GDM1 (cell line): ENCODE measurements around the gene TCF3.
"Not testable (repeated sequence)": the region's sequence is repeated elsewhere in the genome, so short reads cannot be mapped to it uniquely, and the experiment has no call there.

ENCODE experiments used
- DNase-seq: peaks from one replicate; lab custom pipeline; 2025; lab: John Stamatoyannopoulos, UW

Gene TCF3

DNA sequence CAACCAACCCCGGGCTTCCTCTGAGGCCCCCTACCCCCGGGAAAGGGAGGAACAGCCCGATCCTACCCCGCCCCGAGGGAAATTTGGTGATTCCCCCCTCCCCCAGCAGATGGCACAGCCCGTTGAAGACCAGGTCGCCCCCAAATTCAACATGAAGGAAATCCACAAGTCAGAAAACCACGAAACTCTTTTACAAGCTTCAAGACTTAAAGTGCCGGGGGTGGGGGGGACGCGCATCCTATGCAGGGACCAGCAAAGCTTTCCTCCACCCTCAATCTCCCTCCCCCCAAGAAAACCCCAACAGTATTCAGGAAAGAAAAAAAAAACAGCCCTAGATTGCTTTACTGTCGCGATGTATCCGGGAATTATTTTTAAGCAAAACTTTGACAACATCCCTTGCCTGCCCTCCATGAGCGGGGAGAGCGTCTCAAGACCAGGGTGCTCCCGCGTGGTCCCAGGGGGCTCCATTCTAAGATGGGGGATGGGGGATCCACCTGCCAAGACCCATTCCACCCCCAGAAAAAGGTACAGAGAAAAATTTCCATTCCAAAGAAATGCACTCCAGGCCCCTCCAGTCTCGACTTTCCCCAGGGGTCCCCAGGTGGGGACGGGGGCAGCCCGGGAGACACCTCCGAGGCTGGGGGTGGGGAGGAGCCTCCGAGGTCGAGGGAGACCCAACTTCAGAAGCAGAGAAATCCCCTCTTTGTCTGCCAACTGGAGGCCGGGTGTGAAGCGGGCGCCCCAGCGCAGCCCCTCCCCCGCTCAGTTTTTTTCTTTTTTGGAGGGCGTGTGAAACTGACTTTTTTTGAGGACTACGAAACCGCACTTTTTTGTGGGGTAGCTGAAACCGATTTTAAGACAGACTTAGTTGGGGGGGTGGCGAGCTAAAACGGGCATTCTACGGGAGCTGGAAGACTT, 1.5 kb downstream of the TCF3 start:
- no peak for DNase-seq

DNA sequence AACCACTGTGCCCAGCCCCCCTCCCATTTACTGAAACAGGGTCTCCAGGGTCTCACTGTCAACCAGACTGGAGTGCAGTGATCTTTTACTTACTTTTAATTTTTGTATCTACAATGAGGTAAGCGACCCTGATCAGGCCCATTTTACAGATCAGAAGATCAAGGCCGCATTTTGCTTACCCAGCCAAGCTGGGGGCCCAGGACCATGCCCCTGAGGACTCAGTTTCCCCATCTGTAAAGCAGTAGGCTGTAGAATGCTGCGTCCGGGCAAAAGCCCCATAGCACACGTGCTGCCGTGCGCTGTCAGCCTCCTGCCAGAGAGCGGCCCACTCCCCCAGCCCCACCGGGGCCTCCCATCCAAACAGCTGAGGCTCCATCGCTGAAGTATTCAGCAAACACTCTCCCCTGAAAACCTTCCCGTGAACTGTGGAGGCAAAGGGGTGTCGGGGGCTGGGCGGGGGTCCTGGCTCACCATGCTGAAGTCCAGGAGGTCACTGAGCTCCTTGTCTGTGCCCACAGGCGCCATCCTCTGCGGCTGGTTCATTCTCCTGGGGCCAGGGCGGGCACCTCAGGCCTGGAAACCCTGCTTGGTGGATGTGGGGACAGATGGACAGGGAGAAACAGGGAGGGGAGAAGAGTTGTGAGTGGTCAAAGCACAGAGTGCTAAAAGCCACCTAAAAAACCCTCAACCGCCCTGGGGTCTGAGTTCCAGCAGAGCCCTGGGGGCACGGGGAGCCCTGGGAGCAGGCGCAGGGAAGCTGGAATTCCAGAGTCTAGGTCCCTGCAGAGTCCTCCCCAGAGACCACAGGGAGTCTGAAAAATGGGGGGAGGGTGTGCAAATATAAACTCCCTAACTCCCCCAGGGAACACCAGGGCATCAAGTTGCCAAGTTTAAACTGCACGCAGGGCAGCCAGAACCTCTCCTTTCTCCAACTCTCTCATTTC, 2.4 kb downstream of the TCF3 start:
- DNase-seq = no peak

DNA sequence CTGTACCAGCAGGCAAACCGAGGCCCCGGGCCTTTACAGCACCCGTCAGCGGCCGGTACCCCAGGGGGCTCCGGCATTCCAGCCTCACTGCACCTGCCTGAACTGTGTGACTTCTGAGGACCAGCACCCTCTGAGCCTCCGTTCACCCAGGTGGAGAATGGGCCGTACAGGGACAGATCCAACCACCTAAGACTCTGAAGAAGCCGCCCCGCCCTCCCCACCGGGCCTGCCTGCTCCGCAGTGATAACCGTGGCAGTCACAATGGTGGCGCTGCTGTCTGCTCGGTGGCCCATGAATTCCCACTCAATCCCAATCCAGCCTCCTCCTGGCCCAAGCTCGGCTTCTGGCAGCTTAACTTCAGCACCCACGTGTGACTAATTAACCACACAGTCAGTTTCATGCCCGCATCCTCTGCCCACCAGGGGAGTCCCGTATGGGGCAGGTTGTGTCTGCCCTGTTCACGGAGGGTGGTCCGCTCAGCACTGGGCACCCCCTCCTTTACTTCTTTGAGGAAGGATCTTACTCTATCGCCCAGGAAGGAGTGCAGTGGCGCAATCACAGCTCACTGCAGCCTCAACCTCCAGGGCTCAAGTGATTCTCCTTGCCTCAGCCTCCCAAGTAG, 3.4 kb downstream of the TCF3 start:
- DNase-seq = no peak

DNA sequence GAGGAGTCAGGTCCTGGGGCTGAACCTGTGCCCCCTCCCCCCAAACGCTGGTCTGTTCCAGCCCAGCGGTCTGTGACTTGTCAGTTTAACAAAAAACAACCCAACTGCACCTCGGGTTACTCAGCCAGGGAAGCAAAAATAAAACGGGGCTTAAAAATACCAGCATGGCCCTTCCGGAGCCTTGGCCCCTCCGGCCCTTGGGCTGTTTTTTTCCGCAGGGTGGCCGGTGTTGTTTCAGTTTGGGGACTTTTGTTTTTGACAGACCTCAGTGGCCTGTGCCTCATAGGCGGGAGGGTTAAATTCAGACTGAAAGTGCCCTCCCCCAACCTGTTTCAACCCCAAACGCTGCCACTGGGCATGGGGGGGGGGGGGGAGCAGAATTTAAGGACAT, 4.0 kb downstream of the TCF3 start:
- no peak for DNase-seq

GRCh38 chr19:1647501-1648458, 4.6 kb downstream of the TCF3 start:
- no peak for DNase-seq

GRCh38 chr19:1646659-1647453, 5.6 kb downstream of the TCF3 start:
- no peak for DNase-seq

DNA sequence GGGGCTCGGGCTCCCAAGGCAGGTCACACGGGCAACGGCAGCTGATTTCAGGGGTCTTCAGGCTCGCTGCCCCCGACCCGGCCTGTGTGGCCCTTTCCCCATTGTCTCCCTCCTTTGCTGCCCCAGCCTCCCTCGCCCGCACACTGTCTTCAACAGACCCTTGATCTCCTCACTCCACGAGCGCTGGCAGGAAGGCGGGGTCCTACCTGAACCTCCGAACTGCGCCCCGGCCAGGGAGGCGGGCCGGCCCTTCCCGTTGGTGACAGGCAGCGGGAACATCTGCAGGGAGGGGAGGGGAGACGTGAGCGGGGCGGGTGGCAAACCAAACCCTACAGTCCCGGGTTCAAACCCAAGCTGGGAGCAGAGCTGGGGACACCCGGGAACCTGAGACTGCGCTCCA, 6.3 kb downstream of the TCF3 start:
- DNase-seq = no peak

DNA sequence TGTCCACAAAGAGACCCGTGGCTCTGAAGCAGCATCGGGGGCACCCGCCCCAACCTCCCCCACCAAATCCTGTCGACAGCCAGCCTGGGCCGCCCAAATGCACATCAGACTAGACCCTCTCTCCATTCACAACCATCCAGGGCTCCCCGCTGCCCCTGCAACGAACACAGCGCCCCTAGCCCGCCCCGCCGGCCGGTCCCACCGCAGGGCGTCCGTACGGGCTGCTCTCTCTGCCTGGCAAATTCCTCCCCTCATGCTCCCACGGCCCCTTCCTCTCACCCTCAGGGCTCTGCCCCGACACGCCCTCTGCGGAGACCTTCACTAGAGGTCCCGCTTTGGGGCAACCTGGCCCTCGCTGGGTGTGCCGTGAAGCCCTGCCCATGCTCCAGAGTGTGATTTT, 7.1 kb downstream of the TCF3 start:
- no peak for DNase-seq

DNA sequence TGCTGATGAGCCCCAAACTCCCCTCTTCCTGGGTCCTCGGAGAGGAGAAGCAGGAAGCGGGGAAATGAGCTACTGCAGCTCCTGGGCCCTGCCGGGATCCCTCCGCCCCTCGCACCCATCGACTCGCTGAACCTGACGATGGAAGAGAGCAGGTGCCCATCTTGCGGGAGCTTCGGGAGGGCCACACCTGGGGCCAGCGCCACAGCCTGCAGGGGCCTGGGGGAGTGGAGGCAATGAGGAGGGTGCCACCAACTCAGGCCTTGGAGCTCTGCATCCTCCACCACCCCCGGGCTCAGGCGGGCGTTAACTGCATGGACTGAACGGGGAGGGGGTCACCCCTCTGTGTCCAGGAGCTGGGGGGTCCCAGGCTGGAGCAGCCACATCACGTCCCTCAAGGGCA, 8.3 kb downstream of the TCF3 start:
- no peak for DNase-seq

- DNase-seq = not testable (repeated sequence)
These were observed 11.4 kb downstream of the TCF3 start for GRCh38 chr19:1640893-1641448.

DNA sequence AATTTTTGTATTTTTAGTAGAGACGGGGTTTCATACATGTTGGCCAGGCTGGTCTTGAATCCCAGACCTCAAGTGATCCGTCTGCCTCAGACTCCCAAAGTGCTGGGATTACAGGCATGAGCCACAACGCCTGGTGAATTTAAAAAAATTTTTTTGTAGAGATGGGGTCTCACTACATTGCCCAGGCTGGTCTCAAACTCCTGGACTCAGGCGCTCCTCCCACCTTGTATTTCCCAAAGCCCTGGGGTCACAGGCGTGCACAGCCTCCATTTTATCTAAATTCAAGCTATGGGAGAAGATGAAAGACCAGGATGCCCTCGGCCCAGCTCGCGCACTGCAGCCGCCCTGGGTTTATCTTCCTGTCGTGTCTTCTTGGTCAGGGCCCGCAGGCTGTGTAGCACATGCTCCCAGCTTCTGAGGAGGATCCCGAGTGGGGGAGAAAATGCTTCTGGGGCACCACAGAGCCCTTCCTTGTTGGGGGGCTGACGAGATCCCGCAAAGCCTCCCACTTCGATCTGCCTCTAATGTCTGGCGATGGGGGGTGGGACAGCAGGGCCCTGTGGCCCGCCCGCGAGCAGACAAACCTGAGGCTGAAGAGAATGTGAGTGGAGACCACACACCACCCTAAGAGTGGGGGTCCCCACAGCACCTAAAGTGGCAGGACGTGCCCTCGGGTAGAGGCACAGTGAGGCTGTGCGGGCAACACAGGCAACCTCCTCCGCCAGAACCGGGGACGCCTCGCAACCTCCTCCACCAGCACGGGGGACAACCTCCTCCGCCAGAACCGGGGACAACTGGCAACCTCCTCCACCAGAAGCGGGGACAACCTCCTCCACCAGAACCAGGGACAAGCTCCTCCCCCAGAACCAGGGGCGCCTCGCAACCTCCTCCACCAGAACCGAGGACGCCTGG, 15.8 kb downstream of the TCF3 start:
- DNase-seq = no peak

GRCh38 chr19:1634938-1635243, 17.5 kb downstream of the TCF3 start:
- DNase-seq = no peak

- DNase-seq = no peak
These were observed 18.0 kb downstream of the TCF3 start for GRCh38 chr19:1634242-1634937.

- no peak for DNase-seq
These were observed 19.1 kb downstream of the TCF3 start for GRCh38 chr19:1633269-1633826.

- no peak for DNase-seq
These were observed 19.8 kb downstream of the TCF3 start for GRCh38 chr19:1632462-1633268.

- no peak for DNase-seq
These were observed 20.8 kb downstream of the TCF3 start for GRCh38 chr19:1631557-1632100.

GRCh38 chr19:1630811-1631210, 21.6 kb downstream of the TCF3 start:
- no peak for DNase-seq
